ENCODE results near the gene RXRB. TPM values are rescaled to one million over a fixed set of nuclear protein-coding genes. Genes with fewer than 3 reads are reported as not detected.

RXRB gene
- total and polyA plus RNA-seq, 2 of the 13 experiments (the other 11 are each of a cell fraction or from before 2014, with no cell fraction given): 26.7 to 55.7 TPM

DNA sequence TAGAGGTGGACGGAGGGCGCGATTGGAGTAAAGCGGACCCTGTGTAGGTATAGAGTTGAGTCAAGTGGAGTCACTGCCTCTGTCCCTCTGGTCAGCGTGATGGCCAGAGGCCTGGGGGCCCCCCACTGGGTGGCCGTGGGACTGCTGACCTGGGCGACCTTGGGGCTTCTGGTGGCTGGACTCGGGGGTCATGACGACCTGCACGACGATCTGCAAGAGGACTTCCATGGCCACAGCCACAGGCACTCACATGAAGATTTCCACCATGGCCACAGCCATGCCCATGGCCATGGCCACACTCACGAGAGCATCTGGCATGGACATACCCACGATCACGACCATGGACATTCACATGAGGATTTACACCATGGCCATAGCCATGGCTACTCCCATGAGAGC lies 681 bp upstream of the RXRB start (continued):
- no peak for TF ChIP-seq ZNF782 (CRISPR knock-in tag; IDR thresholded peaks at IDR 0.05; ENCODE audit: borderline replicate concordance)
- no peak for TF ChIP-seq BRF2 (CRISPR knock-in tag; IDR thresholded peaks at IDR 0.05)
- no peak for TF ChIP-seq RXRA (CRISPR knock-in tag; IDR thresholded peaks at IDR 0.05)
- no peak for TF ChIP-seq SRSF9 (IDR thresholded peaks at IDR 0.05; ENCODE audit: borderline replicate concordance, insufficient read depth, low read depth, low read length, poor library complexity, severe bottlenecking)
- no peak for TF ChIP-seq ZFAT (CRISPR knock-in tag; conservative IDR thresholded peaks at IDR 0.05)
- peak; percentile 7; the same call in 1 of the 2 replicates for TF ChIP-seq HDAC2 (CRISPR knock-in tag; IDR thresholded peaks at IDR 0.05)
- TF ChIP-seq ZNF746 (CRISPR knock-in tag; IDR thresholded peaks at IDR 0.05): no peak
- peak; percentile 82; the same call in 1 of the 2 replicates for TF ChIP-seq SIN3A (IDR thresholded peaks at IDR 0.05; ENCODE audit: borderline replicate concordance, low read depth, low read length)
- 0 out of 2 replicates have a peak, but pooled peaks have one; percentile 17 for TF ChIP-seq REXO4 (CRISPR knock-in tag; IDR thresholded peaks at IDR 0.05; ENCODE audit: borderline replicate concordance)
- no peak for TF ChIP-seq ETV5 (CRISPR knock-in tag; IDR thresholded peaks at IDR 0.05; ENCODE audit: borderline replicate concordance)
- TF ChIP-seq, protein P1, sequence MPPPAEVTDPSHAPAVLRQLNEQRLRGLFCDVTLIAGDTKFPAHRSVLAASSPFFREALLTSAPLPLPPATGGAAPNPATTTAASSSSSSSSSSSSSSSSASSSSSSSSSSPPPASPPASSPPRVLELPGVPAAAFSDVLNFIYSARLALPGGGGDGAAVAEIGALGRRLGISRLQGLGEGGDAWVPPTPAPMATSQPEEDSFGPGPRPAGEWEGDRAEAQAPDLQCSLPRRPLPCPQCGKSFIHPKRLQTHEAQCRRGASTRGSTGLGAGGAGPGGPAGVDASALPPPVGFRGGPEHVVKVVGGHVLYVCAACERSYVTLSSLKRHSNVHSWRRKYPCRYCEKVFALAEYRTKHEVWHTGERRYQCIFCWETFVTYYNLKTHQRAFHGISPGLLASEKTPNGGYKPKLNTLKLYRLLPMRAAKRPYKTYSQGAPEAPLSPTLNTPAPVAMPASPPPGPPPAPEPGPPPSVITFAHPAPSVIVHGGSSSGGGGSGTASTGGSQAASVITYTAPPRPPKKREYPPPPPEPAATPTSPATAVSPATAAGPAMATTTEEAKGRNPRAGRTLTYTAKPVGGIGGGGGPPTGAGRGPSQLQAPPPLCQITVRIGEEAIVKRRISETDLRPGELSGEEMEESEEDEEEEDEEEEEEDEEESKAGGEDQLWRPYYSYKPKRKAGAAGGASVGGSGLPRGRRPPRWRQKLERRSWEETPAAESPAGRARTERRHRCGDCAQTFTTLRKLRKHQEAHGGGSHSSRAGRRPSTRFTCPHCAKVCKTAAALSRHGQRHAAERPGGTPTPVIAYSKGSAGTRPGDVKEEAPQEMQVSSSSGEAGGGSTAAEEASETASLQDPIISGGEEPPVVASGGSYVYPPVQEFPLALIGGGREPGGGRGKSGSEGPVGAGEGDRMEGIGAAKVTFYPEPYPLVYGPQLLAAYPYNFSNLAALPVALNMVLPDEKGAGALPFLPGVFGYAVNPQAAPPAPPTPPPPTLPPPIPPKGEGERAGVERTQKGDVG (CRISPR knock-in tag; IDR thresholded peaks at IDR 0.05; ENCODE audit: borderline replicate concordance): no peak
- TF ChIP-seq AGO2 (optimal IDR thresholded peaks at IDR 0.05; ENCODE audit: low read depth, low read length): peak; percentile 40
- TF ChIP-seq ZNF768 (CRISPR knock-in tag; IDR thresholded peaks at IDR 0.05): 0 out of 2 replicates have a peak, but pooled peaks have one; percentile 27
- no peak for TF ChIP-seq ZNF710 (CRISPR knock-in tag; IDR thresholded peaks at IDR 0.05; ENCODE audit: borderline replicate concordance)
- TF ChIP-seq ZNF775 (CRISPR knock-in tag; IDR thresholded peaks at IDR 0.05; ENCODE audit: borderline replicate concordance): no peak
- no peak for TF ChIP-seq KDM6A (CRISPR knock-in tag; IDR thresholded peaks at IDR 0.05; ENCODE audit: low read depth)
- TF ChIP-seq, protein P2, sequence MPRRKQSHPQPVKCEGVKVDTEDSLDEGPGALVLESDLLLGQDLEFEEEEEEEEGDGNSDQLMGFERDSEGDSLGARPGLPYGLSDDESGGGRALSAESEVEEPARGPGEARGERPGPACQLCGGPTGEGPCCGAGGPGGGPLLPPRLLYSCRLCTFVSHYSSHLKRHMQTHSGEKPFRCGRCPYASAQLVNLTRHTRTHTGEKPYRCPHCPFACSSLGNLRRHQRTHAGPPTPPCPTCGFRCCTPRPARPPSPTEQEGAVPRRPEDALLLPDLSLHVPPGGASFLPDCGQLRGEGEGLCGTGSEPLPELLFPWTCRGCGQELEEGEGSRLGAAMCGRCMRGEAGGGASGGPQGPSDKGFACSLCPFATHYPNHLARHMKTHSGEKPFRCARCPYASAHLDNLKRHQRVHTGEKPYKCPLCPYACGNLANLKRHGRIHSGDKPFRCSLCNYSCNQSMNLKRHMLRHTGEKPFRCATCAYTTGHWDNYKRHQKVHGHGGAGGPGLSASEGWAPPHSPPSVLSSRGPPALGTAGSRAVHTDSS (CRISPR knock-in tag; conservative IDR thresholded peaks at IDR 0.05): 0 out of 2 replicates have a peak, but pooled peaks have one; percentile 55
- no peak for TF ChIP-seq ZNF549 (CRISPR knock-in tag; IDR thresholded peaks at IDR 0.05)
- no peak for TF ChIP-seq LCORL (IDR thresholded peaks at IDR 0.05)
- 0 out of 2 replicates have a peak, but pooled peaks have one; percentile 11 for TF ChIP-seq LCORL (CRISPR knock-in tag; IDR thresholded peaks at IDR 0.05)
- TF ChIP-seq SP4 (CRISPR knock-in tag; IDR thresholded peaks at IDR 0.05): 0 out of 2 replicates have a peak, but pooled peaks have one; percentile 38
- TF ChIP-seq YEATS4 (CRISPR knock-in tag; IDR thresholded peaks at IDR 0.05; ENCODE audit: borderline replicate concordance): no peak
- TF ChIP-seq CCAR2 (optimal IDR thresholded peaks at IDR 0.05; ENCODE audit: low read depth, low read length): no peak
